HCT116 (cell line): ENCODE data around the gene TEKTIP1.

Experiments used
- RAD21 ChIP-seq: IDR thresholded peaks from 2 replicates; pipeline ENCODE4 v1.6.1; 2012; ENCODE audit warnings: low read depth, mild to moderate bottlenecking
- TF ChIP-seq, protein P1 (sequence below), 3 experiments: fragments of 200-600 bp in 1 of 3; sonication (generic) in 1 of 3; IDR thresholded peaks in 2 of 3; conservative IDR thresholded peaks in 1 of 3; 2 replicates each; pipeline ENCODE4 v1.5.1; 2012 to 2017; ENCODE audit warnings: low read depth in 2 of 3, low read length in 2 of 3, antibody characterized with exemption in 1 of 3, borderline replicate concordance in 1 of 3, control low read depth in 1 of 3, mild to moderate bottlenecking in 1 of 3, mixed read lengths in 1 of 3, mixed run types in 1 of 3, moderate library complexity in 1 of 3; ENCODE audit not compliant: insufficient read depth in 1 of 3
- TF ChIP-seq, protein P2 (sequence below): IDR thresholded peaks from 2 replicates; pipeline ENCODE4 v1.6.1; 2012
- TF ChIP-seq, protein P3 (sequence below): IDR thresholded peaks from 2 replicates; pipeline ENCODE4 v1.6.1; 2012

DNA sequence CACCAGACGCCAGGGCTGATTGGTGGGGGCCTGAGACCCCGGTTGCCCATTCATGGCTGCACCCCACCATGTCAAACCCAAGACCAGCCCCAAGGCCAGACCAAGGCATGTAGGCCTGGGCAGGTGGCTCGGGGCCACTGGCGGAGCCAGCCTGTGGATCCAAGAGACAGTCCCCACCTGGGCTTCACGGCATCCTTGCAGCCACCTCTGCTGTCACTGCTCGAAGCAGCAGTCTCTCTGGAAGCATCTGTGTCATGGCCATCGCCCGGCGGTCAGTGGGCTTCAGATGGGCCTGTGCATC is 3.8 kb upstream of the TEKTIP1 start:
- TF ChIP-seq, protein P1, sequence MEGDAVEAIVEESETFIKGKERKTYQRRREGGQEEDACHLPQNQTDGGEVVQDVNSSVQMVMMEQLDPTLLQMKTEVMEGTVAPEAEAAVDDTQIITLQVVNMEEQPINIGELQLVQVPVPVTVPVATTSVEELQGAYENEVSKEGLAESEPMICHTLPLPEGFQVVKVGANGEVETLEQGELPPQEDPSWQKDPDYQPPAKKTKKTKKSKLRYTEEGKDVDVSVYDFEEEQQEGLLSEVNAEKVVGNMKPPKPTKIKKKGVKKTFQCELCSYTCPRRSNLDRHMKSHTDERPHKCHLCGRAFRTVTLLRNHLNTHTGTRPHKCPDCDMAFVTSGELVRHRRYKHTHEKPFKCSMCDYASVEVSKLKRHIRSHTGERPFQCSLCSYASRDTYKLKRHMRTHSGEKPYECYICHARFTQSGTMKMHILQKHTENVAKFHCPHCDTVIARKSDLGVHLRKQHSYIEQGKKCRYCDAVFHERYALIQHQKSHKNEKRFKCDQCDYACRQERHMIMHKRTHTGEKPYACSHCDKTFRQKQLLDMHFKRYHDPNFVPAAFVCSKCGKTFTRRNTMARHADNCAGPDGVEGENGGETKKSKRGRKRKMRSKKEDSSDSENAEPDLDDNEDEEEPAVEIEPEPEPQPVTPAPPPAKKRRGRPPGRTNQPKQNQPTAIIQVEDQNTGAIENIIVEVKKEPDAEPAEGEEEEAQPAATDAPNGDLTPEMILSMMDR (IDR thresholded peaks at IDR 0.05 in 2 of 3, conservative IDR thresholded peaks at IDR 0.05 in 1 of 3; ENCODE audit: borderline replicate concordance in 1 of 3, insufficient read depth in 1 of 3, low read depth in 2 of 3, low read length in 2 of 3): no peak
- TF ChIP-seq, protein P2, sequence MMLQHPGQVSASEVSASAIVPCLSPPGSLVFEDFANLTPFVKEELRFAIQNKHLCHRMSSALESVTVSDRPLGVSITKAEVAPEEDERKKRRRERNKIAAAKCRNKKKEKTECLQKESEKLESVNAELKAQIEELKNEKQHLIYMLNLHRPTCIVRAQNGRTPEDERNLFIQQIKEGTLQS: no peak
- TF ChIP-seq, protein P3, sequence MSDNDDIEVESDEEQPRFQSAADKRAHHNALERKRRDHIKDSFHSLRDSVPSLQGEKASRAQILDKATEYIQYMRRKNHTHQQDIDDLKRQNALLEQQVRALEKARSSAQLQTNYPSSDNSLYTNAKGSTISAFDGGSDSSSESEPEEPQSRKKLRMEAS: no peak
- no peak for TF ChIP-seq RAD21
